Stimulated activated CD4-positive, alpha-beta T cell treated with anti-CD3 and anti-CD28 coated beads, Interleukin-2, amount 100 ng/mL, for 48 hours (primary cell): Measurements from ENCODE around the gene THBS1.

ENCODE experiments used
- DNase-seq, 2 donors: peaks; one replicate each; pipeline ENCODE4 v3.0.0-alpha.2; 2020

The THBS1 gene

GRCh38 chr15:39609166-39609916 lies 28.5 kb downstream of the THBS1 start:
- DNase-seq, result no peak

GRCh38 chr15:39610665-39611064 lies 29.8 kb downstream of the THBS1 start:
- DNase-seq, result no peak

GRCh38 chr15:39613271-39613670 lies 32.4 kb downstream of the THBS1 start:
- DNase-seq, result no peak

- no peak for DNase-seq
Measured at GRCh38 chr15:39613861-39614260, 33.0 kb downstream of the THBS1 start.

GRCh38 chr15:39616731-39617455 lies 36.0 kb downstream of the THBS1 start:
- no peak for DNase-seq

- no peak for DNase-seq
Measured at GRCh38 chr15:39618063-39618823, 37.4 kb downstream of the THBS1 start.

GRCh38 chr15:39621210-39621609 lies 40.3 kb downstream of the THBS1 start:
- no peak for DNase-seq

GRCh38 chr15:39621976-39622375 lies 41.1 kb downstream of the THBS1 start:
- DNase-seq, result no peak

- DNase-seq, result no peak
Measured at GRCh38 chr15:39622660-39623516, 42.0 kb downstream of the THBS1 start.

- DNase-seq, result no peak
Measured at GRCh38 chr15:39623529-39623931, 42.7 kb downstream of the THBS1 start.

- DNase-seq, result peak in 1 of 2 donors; percentile 27
Measured at GRCh38 chr15:39624806-39625205, 43.9 kb downstream of the THBS1 start.

- no peak for DNase-seq
Measured at GRCh38 chr15:39625451-39625850, 44.6 kb downstream of the THBS1 start.

GRCh38 chr15:39625856-39626255 lies 45.0 kb downstream of the THBS1 start:
- no peak for DNase-seq

- no peak for DNase-seq
Measured at GRCh38 chr15:39627451-39628143, 46.7 kb downstream of the THBS1 start.

- DNase-seq, result no peak
Measured at GRCh38 chr15:39628144-39628508, 47.2 kb downstream of the THBS1 start.

GRCh38 chr15:39628546-39629257 lies 47.8 kb downstream of the THBS1 start:
- no peak for DNase-seq

GRCh38 chr15:39629371-39629770 lies 48.5 kb downstream of the THBS1 start:
- peak in 1 of 2 donors; percentile 42 for DNase-seq

GRCh38 chr15:39629906-39630305 lies 49.0 kb downstream of the THBS1 start:
- no peak for DNase-seq

GRCh38 chr15:39631357-39631756 lies 50.5 kb downstream of the THBS1 start:
- no peak for DNase-seq

GRCh38 chr15:39638041-39638440 lies 57.2 kb downstream of the THBS1 start:
- no peak for DNase-seq

- DNase-seq, result no peak
Measured at GRCh38 chr15:39639037-39639436, 58.2 kb downstream of the THBS1 start.
